Sigmoid colon (tissue), 7 donors: Measurements from ENCODE around the gene CLCN3. TPM values are rescaled to one million over a fixed set of nuclear protein-coding genes. Genes with fewer than 3 reads are reported as not detected.

ENCODE experiments used
- DNase-seq: peaks from one replicate; pipeline ENCODE4 v3.0.0-alpha.2; 2019
- H3K27ac ChIP-seq, 4 donors: fragments of 200-600 bp; sonication (generic); one replicate each; pipeline ENCODE4 v1.5.1; 2016 to 2019; ENCODE audit warnings: mild to moderate bottlenecking in 1 of 4
- H3K27me3 ChIP-seq, 3 donors: fragments of 200-600 bp; sonication (generic); one replicate each; pipeline ENCODE4 v1.5.1; 2019; ENCODE audit warnings: mild to moderate bottlenecking in 1 of 3
- H3K36me3 ChIP-seq, 4 donors: fragments of 200-600 bp; sonication (generic); one replicate each; pipeline ENCODE4 v1.5.1; 2016 to 2019
- H3K4me1 ChIP-seq, 4 donors: fragments of 200-600 bp; sonication (generic); one replicate each; pipeline ENCODE4 v1.5.1; 2017 to 2019
- H3K4me3 ChIP-seq, 4 donors: fragments of 200-600 bp; sonication (generic); one replicate each; pipeline ENCODE4 v1.5.1; 2017 to 2019; ENCODE audit warnings: mild to moderate bottlenecking in 2 of 4, moderate library complexity in 1 of 4
- H3K9me3 ChIP-seq, 4 donors: fragments of 200-600 bp in 3 of 4; sonication (generic) in 3 of 4; one replicate each; pipeline versions ENCODE4 v1.5.1 to v1.6.1; 2013 to 2019
- EP300 ChIP-seq, 4 donors: sonication (generic); formaldehyde crosslinking; IDR thresholded peaks; one replicate each; pipeline ENCODE4 v1.6.1; 2017; ENCODE audit warnings: antibody characterized with exemption in 4 of 4
- POLR2A ChIP-seq, 2 donors: fragments of 450-650 bp; IDR thresholded peaks; one replicate each; pipeline ENCODE4 v1.6.1; 2016; ENCODE audit warnings: antibody characterized with exemption in 2 of 2, mild to moderate bottlenecking in 2 of 2, moderate library complexity in 2 of 2
- POLR2AphosphoS5 ChIP-seq, 4 donors: sonication (generic); formaldehyde crosslinking; IDR thresholded peaks; one replicate each; pipeline ENCODE4 v1.6.1; 2017; ENCODE audit warnings: antibody characterized with exemption in 4 of 4
- WGBS, 2 donors: extraction: QIAGEN DNeasy Blood & Tissue Kit; methylation state at CpG; one replicate each; pipeline ENCODE4 v1.1.7; 2013; 5-methylcytosine and 5-hydroxymethylcytosine counted together
- intact Hi-C: fragments of 100-400 bp; cut with DNase I; formaldehyde crosslinking; loops from one replicate; pipeline ENCODE4 v1.15.1; 2023
- polyA plus RNA-seq, 3 donors: library from polyadenylated mRNA; stranded (reverse); fragments of 200-250 nt; gene quantifications; one replicate each; pipeline ENCODE4 v1.2.3, GENCODE V29; 2013
- total RNA-seq, 4 donors: library from RNA; depleted of rRNA; stranded (reverse); fragments of >200 nt; gene quantifications; one replicate each; pipeline ENCODE4 v1.1.0, GENCODE V29; 2016
- TF ChIP-seq, protein P1 (sequence below), 4 experiments: fragments of 450-650 bp in 3 of 4; fragments of 200-600 bp in 1 of 4; IDR thresholded peaks; one replicate each; pipeline ENCODE4 v1.5.1; 2016 to 2019; ENCODE audit warnings: antibody characterized with exemption in 4 of 4, mild to moderate bottlenecking in 3 of 4, moderate library complexity in 2 of 4
- donor health status: healthy with polysubstance abuse.
- donor health status: Bipolar disorder and iron deficiency.
- donor health status: healthy.

Gene CLCN3
- total and polyA plus RNA-seq, 7 donors, result 8.6 to 37.1 (median 16.0) TPM

DNA sequence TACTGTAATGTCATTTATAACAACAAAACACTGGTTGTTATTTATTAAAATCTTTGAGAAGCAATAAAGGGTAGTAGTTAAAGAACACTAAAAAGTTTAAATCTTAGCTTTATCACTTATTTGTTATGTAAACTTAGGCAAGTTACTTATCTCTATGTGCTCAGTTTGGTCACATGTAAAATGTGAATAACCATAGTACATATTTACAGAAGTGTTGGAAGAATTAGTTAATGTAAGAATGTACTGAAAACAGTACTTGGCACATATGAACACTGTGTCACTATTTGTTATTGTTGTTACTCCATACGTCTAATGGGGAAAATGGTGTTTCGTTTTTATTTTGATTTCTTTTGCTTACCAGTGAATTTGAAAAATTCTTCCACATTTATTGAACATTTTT is 17.1 kb upstream of the CLCN3 start:
- WGBS, 2 donors, result 94 to 97% methylated on average over 2 of the region's 2 CpGs
- TF ChIP-seq POLR2A (IDR thresholded peaks at IDR 0.05) (no peak), EP300 (IDR thresholded peaks at IDR 0.05) (no peak), POLR2AphosphoS5 (IDR thresholded peaks at IDR 0.05) (no peak)
- TF ChIP-seq, protein P1, sequence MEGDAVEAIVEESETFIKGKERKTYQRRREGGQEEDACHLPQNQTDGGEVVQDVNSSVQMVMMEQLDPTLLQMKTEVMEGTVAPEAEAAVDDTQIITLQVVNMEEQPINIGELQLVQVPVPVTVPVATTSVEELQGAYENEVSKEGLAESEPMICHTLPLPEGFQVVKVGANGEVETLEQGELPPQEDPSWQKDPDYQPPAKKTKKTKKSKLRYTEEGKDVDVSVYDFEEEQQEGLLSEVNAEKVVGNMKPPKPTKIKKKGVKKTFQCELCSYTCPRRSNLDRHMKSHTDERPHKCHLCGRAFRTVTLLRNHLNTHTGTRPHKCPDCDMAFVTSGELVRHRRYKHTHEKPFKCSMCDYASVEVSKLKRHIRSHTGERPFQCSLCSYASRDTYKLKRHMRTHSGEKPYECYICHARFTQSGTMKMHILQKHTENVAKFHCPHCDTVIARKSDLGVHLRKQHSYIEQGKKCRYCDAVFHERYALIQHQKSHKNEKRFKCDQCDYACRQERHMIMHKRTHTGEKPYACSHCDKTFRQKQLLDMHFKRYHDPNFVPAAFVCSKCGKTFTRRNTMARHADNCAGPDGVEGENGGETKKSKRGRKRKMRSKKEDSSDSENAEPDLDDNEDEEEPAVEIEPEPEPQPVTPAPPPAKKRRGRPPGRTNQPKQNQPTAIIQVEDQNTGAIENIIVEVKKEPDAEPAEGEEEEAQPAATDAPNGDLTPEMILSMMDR (IDR thresholded peaks at IDR 0.05), result no peak

DNA sequence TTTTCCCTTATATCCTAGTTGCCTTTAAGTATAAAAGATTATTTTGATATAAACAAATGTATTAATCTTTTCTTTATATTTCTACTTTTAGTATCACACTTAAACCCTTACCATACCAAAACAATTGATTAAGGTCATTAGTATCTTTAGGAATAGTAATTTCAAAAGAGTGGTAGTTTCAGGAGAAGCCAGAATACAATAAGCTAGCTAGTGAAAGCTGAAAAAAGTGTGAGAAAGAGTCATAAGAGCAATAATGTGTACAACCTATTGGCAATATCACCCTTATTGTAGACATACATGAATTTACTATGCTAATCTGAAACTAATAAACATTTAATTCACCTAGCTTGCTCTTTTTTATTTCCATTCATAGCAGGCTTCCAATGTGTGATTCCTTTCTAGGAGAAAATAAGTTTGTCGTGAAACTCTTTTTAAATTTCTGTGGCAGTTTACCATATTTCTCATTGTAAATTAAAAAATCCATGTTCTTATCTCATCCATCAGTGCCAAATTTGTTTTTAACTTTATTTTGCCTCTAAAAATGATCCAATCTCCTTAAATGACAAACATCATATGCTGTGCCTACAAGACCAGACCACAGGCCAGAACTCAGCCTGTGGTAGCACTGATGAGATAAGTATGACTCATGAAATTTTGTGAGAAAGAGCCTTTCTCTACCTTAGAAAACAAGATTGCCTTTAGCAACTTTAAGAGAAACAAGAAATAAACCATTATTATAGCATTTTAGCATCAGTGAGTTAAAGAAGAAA is 16.1 kb upstream of the CLCN3 start:
- peaks cover 0 to 23% (median 0%) of the 10 kb centered on the region in 4 donors for H3K36me3 ChIP-seq

More for the DNA sequence above, 17.1 kb upstream of the CLCN3 start:
- intact Hi-C loops, result no loop called here
- H3K9me3 ChIP-seq, result no peaks in the 10 kb centered on the region
- no peak overlapping the region for H3K27ac ChIP-seq
- H3K27me3 ChIP-seq, result no peaks in the 10 kb centered on the region
- DNase-seq, result no peak
- peaks cover 0 to 3% (median 0%) of the 10 kb centered on the region in 4 donors for H3K4me1 ChIP-seq
- no peak overlapping the region for H3K4me3 ChIP-seq
- peaks cover 0 to 23% (median 0%) of the 10 kb centered on the region in 4 donors for H3K36me3 ChIP-seq

DNA sequence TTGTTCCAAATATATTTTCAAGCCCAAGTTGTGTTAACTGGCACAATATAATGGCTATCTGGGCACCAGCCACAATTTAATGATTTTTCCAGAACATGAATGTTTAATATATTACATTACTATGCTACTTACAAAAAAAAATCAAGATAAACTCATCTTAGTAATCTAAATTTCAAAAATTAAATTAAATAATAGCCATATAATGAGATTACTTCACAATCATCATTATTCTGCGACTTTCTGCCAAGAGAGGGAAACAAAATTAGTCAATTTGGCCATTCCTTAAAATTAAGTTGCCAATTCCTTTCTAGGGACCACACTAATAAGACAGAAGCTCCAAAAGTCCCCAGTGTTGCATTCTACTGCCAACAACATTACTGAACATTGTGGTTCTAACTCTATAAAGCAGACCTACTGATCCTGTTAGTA is 15.5 kb upstream of the CLCN3 start:
- no peaks in the 10 kb centered on the region for H3K27me3 ChIP-seq
- WGBS, 2 donors, result 91 to 96% methylated on average over 1 of the region's 1 CpG
- peak overlapping the region in 1 of 4 donors; percentile 20 for H3K27ac ChIP-seq
- no peak for DNase-seq
- H3K9me3 ChIP-seq, result no peaks in the 10 kb centered on the region
- no peak overlapping the region for H3K4me3 ChIP-seq
- H3K36me3 ChIP-seq, result peaks cover 0 to 22% (median 0%) of the 10 kb centered on the region in 4 donors
- intact Hi-C loops, result no loop called here
- peaks cover 0 to 3% (median 0%) of the 10 kb centered on the region in 4 donors for H3K4me1 ChIP-seq
- TF ChIP-seq EP300 (IDR thresholded peaks at IDR 0.05), result no peak
- no peak for TF ChIP-seq POLR2A (IDR thresholded peaks at IDR 0.05)
- TF ChIP-seq, protein P1 (IDR thresholded peaks at IDR 0.05), result no peak
- TF ChIP-seq POLR2AphosphoS5 (IDR thresholded peaks at IDR 0.05), result no peak

More for the DNA sequence above, 16.1 kb upstream of the CLCN3 start:
- no peak overlapping the region for H3K4me3 ChIP-seq
- no peak for DNase-seq
- H3K27me3 ChIP-seq, result no peaks in the 10 kb centered on the region
- intact Hi-C loops, result no loop called here
- TF ChIP-seq EP300 (IDR thresholded peaks at IDR 0.05) (no peak), POLR2A (IDR thresholded peaks at IDR 0.05) (no peak), POLR2AphosphoS5 (IDR thresholded peaks at IDR 0.05) (no peak)
- TF ChIP-seq, protein P1 (IDR thresholded peaks at IDR 0.05), result no peak
- WGBS, 2 donors, result 39 to 42% methylated on average over 1 of the region's 1 CpG
- peaks cover 0 to 3% (median 0%) of the 10 kb centered on the region in 4 donors for H3K4me1 ChIP-seq
- no peaks in the 10 kb centered on the region for H3K9me3 ChIP-seq
- peak overlapping the region in 1 of 4 donors; percentile 20 for H3K27ac ChIP-seq

DNA sequence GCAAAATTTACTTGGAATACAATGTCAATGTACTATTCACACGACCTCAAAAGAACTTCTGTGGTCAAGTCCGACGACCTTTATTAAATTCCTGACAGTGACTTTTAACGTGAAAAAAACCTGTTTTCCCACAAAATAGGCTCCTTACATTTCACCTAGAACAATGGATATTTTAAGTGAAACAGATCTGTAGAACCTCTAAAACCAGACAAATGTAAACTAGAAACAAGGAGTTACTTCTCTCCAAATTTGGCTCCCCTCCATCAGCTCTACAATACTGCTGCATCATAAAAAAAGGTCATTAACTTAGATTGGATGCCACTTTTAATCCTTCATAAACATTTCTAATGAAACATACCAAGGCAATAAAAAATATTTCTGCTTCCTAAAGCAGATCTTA is 9.2 kb upstream of the CLCN3 start:
- Histone ChIP-seq H3K27me3 (no peaks in the 10 kb centered on the region), H3K9me3 (no peaks in the 10 kb centered on the region), H3K4me3 (peak overlapping the region; percentile 68 to 88 (median 84)), H3K4me1 (peaks cover 0 to 24% (median 19%) of the 10 kb centered on the region in 4 donors), H3K27ac (peak overlapping the region in 2 of 4 donors; percentile 95 to 96), H3K36me3 (no peaks in the 10 kb centered on the region)
- 21 to 60% methylated on average over 4 of the region's 4 CpGs for WGBS, 2 donors
- intact Hi-C loops, result loop anchor here (2.0 to 10.0 kb wide), 5 partner anchors 101 to 436 kb away; partner anchors contain the start of genes HPF1 and MFAP3L
- DNase-seq, result no peak
- no peak for TF ChIP-seq POLR2AphosphoS5 (IDR thresholded peaks at IDR 0.05)
- TF ChIP-seq POLR2A (IDR thresholded peaks at IDR 0.05), result no peak
- TF ChIP-seq EP300 (IDR thresholded peaks at IDR 0.05), result no peak
- TF ChIP-seq, protein P1 (IDR thresholded peaks at IDR 0.05), result no peak
